ENCODE data around the gene CDCA4.

The CDCA4 gene

DNA sequence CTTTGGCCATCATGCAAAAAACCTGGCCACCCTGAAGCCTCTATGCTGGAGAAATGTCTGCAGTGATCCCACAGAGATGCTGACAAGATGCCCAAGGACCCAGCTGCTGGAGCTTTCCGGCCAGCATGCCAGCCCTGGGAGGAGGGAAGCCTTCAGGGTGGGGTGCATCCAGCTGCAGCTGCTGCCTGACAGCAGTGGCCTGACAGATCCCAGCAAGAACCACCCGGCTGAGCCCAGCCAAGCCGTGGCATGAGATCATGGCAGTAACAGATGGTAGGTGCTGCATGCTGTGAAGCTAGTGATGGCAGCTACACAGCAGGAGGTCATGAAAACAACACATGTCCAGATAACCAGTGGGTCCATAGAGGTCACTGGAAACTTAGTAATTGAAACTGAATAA is 21.5 kb downstream of the CDCA4 start:
- Histone ChIP-seq H3K4me2 (ENCODE audit: insufficient read depth, low read length) (no peak overlapping the region), H3K4me1 (ENCODE audit: insufficient read depth, low read length) (no peaks in the 10 kb centered on the region), H3K9me3 (ENCODE audit: insufficient read depth, low read length, severe bottlenecking) (no peaks in the 10 kb centered on the region), H3K4me3 (ENCODE audit: low read depth in 1 of 2, low read length in 2 of 2) (no peak overlapping the region), H3K27me3 (ENCODE audit: insufficient read depth, low read length, poor library complexity) (no peaks in the 10 kb centered on the region), H3K27ac (ENCODE audit: low read length) (no peak overlapping the region), H3K9ac (ENCODE audit: low read depth, low read length) (no peak overlapping the region), H4K20me1 (ENCODE audit: insufficient read depth, low read length) (no peaks in the 10 kb centered on the region), H3K36me3 (ENCODE audit: insufficient read depth, low read length) (no peaks in the 10 kb centered on the region; the same call in 1 of the 2 replicates), H3K79me2 (ENCODE audit: insufficient read depth, low read length) (no peaks in the 10 kb centered on the region; the same call in 1 of the 2 replicates), H2AFZ (ENCODE audit: low read depth, low read length) (no peak overlapping the region)
- DNase-seq (no peak), ATAC-seq (ENCODE audit: insufficient read depth, low read depth) (no peak)
- TF ChIP-seq, protein P1, sequence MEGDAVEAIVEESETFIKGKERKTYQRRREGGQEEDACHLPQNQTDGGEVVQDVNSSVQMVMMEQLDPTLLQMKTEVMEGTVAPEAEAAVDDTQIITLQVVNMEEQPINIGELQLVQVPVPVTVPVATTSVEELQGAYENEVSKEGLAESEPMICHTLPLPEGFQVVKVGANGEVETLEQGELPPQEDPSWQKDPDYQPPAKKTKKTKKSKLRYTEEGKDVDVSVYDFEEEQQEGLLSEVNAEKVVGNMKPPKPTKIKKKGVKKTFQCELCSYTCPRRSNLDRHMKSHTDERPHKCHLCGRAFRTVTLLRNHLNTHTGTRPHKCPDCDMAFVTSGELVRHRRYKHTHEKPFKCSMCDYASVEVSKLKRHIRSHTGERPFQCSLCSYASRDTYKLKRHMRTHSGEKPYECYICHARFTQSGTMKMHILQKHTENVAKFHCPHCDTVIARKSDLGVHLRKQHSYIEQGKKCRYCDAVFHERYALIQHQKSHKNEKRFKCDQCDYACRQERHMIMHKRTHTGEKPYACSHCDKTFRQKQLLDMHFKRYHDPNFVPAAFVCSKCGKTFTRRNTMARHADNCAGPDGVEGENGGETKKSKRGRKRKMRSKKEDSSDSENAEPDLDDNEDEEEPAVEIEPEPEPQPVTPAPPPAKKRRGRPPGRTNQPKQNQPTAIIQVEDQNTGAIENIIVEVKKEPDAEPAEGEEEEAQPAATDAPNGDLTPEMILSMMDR (IDR thresholded peaks at IDR 0.05; ENCODE audit: borderline replicate concordance, extremely low read depth, low read length, poor library complexity, severe bottlenecking) = no peak
- no peak for TF ChIP-seq EZH2 (IDR thresholded peaks at IDR 0.05; ENCODE audit: borderline replicate concordance, low read depth, low read length, severe bottlenecking)

DNA sequence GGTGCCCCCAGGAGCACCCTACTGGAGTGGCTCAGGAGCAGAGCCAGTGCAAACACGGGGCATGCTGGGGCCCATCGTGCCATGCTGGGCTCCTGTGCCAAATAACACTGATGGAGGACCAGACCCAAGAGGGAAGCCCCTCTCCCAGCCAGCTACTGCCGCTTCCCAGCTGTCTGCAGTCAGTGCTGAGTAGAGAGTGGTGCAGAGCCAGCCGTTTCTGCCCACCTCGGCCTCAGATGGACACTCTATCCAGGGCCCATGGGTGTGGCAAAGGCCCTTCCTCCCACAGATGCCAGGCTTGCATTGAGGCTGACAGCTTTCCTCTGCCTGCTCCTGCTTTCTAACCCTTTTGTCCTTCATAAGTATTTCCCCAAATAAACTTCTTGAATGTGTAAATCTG is 22.1 kb downstream of the CDCA4 start:
- DNase-seq (no peak), ATAC-seq (ENCODE audit: insufficient read depth, low read depth) (no peak)

DNA sequence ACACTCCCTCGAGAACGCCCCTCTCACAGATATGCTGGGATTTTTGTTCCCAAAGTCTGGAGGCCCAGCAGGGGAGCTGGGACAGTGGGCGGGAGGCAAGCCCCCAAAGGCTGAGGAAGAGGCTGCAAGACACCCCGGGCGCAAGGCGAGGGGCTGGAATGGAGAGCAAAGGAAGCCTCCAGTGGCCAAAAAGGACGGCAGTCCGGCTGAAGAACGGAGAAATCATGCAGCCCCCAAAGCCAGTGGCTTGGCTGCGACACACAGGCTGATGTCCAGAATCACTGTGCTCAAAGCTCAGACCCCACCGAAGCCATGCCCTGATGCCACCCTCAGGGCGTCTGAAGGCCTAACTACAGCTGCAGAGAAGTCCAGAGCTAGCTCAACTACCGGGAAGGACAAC is 24.4 kb downstream of the CDCA4 start:
- Histone ChIP-seq H3K79me2 (ENCODE audit: insufficient read depth, low read length) (no peaks in the 10 kb centered on the region; the same call in 1 of the 2 replicates), H3K4me1 (ENCODE audit: insufficient read depth, low read length) (no peaks in the 10 kb centered on the region), H3K9ac (ENCODE audit: low read depth, low read length) (no peak overlapping the region), H4K20me1 (ENCODE audit: insufficient read depth, low read length) (0 out of 2 replicates have a peak, but pooled peaks cover 3% of the 10 kb centered on the region), H2AFZ (ENCODE audit: low read depth, low read length) (no peak overlapping the region), H3K4me2 (ENCODE audit: insufficient read depth, low read length) (no peak overlapping the region), H3K4me3 (ENCODE audit: low read depth in 1 of 2, low read length in 2 of 2) (no peak overlapping the region), H3K27me3 (ENCODE audit: insufficient read depth, low read length, poor library complexity) (no peaks in the 10 kb centered on the region), H3K9me3 (ENCODE audit: insufficient read depth, low read length, severe bottlenecking) (no peaks in the 10 kb centered on the region), H3K27ac (ENCODE audit: low read length) (no peak overlapping the region), H3K36me3 (ENCODE audit: insufficient read depth, low read length) (no peaks in the 10 kb centered on the region; the same call in 1 of the 2 replicates)
- TF ChIP-seq EZH2 (IDR thresholded peaks at IDR 0.05; ENCODE audit: borderline replicate concordance, low read depth, low read length, severe bottlenecking) = no peak
- TF ChIP-seq, protein P1 (IDR thresholded peaks at IDR 0.05; ENCODE audit: borderline replicate concordance, extremely low read depth, low read length, poor library complexity, severe bottlenecking) = no peak
- DNase-seq (no peak), ATAC-seq (ENCODE audit: insufficient read depth, low read depth) (no peak)

More for the DNA sequence above, 22.1 kb downstream of the CDCA4 start:
- Histone ChIP-seq H3K9me3 (ENCODE audit: insufficient read depth, low read length, severe bottlenecking) (no peaks in the 10 kb centered on the region), H4K20me1 (ENCODE audit: insufficient read depth, low read length) (no peaks in the 10 kb centered on the region), H2AFZ (ENCODE audit: low read depth, low read length) (no peak overlapping the region), H3K79me2 (ENCODE audit: insufficient read depth, low read length) (no peaks in the 10 kb centered on the region; the same call in 1 of the 2 replicates), H3K4me3 (ENCODE audit: low read depth in 1 of 2, low read length in 2 of 2) (no peak overlapping the region), H3K36me3 (ENCODE audit: insufficient read depth, low read length) (no peaks in the 10 kb centered on the region; the same call in 1 of the 2 replicates), H3K27ac (ENCODE audit: low read length) (no peak overlapping the region), H3K4me1 (ENCODE audit: insufficient read depth, low read length) (no peaks in the 10 kb centered on the region), H3K27me3 (ENCODE audit: insufficient read depth, low read length, poor library complexity) (no peaks in the 10 kb centered on the region), H3K9ac (ENCODE audit: low read depth, low read length) (no peak overlapping the region), H3K4me2 (ENCODE audit: insufficient read depth, low read length) (no peak overlapping the region)
- TF ChIP-seq, protein P1 (IDR thresholded peaks at IDR 0.05; ENCODE audit: borderline replicate concordance, extremely low read depth, low read length, poor library complexity, severe bottlenecking) = no peak
- TF ChIP-seq EZH2 (IDR thresholded peaks at IDR 0.05; ENCODE audit: borderline replicate concordance, low read depth, low read length, severe bottlenecking) = no peak
